Ishikawa (cell line): ENCODE data around the gene PDE3B.

Experiments
- CEBPB ChIP-seq: IDR thresholded peaks from 2 replicates; pipeline ENCODE4 v1.6.1; 2012
- CREB1 ChIP-seq: IDR thresholded peaks from 2 replicates; pipeline ENCODE4 v1.6.1; 2012; ENCODE audit warnings: low read depth
- EGR1 ChIP-seq: IDR thresholded peaks from 2 replicates; pipeline ENCODE4 v1.6.1; 2012
- EP300 ChIP-seq: IDR thresholded peaks from 2 replicates; pipeline ENCODE4 v1.6.1; 2012; ENCODE audit warnings: borderline replicate concordance
- FOXM1 ChIP-seq: IDR thresholded peaks from 2 replicates; pipeline ENCODE4 v1.6.1; 2012; ENCODE audit warnings: low read depth, borderline replicate concordance
- MAX ChIP-seq: IDR thresholded peaks from 2 replicates; pipeline ENCODE4 v1.6.1; 2012
- NFIC ChIP-seq: IDR thresholded peaks from 2 replicates; pipeline ENCODE4 v1.6.1; 2012
- RAD21 ChIP-seq: IDR thresholded peaks from 2 replicates; pipeline ENCODE4 v1.6.1; 2012; ENCODE audit warnings: low read depth
- TAF1 ChIP-seq: IDR thresholded peaks from 2 replicates; pipeline ENCODE4 v1.6.1; 2012; ENCODE audit warnings: low read depth, mild to moderate bottlenecking
- TCF12 ChIP-seq: IDR thresholded peaks from 2 replicates; pipeline ENCODE4 v1.6.1; 2012; ENCODE audit warnings: low read depth
- TEAD4 ChIP-seq: IDR thresholded peaks from 2 replicates; pipeline ENCODE4 v1.6.1; 2012
- YY1 ChIP-seq: IDR thresholded peaks from 2 replicates; pipeline ENCODE4 v1.6.1; 2012; ENCODE audit warnings: low read depth
- ZBTB7A ChIP-seq: IDR thresholded peaks from 2 replicates; pipeline ENCODE4 v1.6.1; 2012; ENCODE audit warnings: low read depth
- TF ChIP-seq, protein P1 (sequence below): IDR thresholded peaks from 2 replicates; pipeline ENCODE4 v1.6.1; 2012; ENCODE audit warnings: low read depth, mild to moderate bottlenecking
- TF ChIP-seq, protein P2 (sequence below): IDR thresholded peaks from 2 replicates; pipeline ENCODE4 v1.6.1; 2012

The PDE3B gene

GRCh38 chr11:14775897-14776296 lies 132.3 kb downstream of the PDE3B start:
- TF ChIP-seq CEBPB, result no peak
- TF ChIP-seq NFIC, result no peak
- no peak for TF ChIP-seq YY1
- TF ChIP-seq CREB1, result no peak
- TF ChIP-seq ZBTB7A, result no peak
- TF ChIP-seq EP300, result no peak
- TF ChIP-seq MAX, result no peak
- TF ChIP-seq FOXM1, result no peak
- no peak for TF ChIP-seq TEAD4
- TF ChIP-seq, protein P1, sequence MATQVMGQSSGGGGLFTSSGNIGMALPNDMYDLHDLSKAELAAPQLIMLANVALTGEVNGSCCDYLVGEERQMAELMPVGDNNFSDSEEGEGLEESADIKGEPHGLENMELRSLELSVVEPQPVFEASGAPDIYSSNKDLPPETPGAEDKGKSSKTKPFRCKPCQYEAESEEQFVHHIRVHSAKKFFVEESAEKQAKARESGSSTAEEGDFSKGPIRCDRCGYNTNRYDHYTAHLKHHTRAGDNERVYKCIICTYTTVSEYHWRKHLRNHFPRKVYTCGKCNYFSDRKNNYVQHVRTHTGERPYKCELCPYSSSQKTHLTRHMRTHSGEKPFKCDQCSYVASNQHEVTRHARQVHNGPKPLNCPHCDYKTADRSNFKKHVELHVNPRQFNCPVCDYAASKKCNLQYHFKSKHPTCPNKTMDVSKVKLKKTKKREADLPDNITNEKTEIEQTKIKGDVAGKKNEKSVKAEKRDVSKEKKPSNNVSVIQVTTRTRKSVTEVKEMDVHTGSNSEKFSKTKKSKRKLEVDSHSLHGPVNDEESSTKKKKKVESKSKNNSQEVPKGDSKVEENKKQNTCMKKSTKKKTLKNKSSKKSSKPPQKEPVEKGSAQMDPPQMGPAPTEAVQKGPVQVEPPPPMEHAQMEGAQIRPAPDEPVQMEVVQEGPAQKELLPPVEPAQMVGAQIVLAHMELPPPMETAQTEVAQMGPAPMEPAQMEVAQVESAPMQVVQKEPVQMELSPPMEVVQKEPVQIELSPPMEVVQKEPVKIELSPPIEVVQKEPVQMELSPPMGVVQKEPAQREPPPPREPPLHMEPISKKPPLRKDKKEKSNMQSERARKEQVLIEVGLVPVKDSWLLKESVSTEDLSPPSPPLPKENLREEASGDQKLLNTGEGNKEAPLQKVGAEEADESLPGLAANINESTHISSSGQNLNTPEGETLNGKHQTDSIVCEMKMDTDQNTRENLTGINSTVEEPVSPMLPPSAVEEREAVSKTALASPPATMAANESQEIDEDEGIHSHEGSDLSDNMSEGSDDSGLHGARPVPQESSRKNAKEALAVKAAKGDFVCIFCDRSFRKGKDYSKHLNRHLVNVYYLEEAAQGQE, result no peak
- no peak for TF ChIP-seq TAF1
- no peak for TF ChIP-seq RAD21
- TF ChIP-seq EGR1, result no peak
- no peak for TF ChIP-seq TCF12
- TF ChIP-seq, protein P2, sequence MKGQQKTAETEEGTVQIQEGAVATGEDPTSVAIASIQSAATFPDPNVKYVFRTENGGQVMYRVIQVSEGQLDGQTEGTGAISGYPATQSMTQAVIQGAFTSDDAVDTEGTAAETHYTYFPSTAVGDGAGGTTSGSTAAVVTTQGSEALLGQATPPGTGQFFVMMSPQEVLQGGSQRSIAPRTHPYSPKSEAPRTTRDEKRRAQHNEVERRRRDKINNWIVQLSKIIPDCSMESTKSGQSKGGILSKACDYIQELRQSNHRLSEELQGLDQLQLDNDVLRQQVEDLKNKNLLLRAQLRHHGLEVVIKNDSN, result no peak

GRCh38 chr11:14783788-14784187 lies 140.2 kb downstream of the PDE3B start:
- no peak for TF ChIP-seq EP300
- no peak for TF ChIP-seq NFIC
- TF ChIP-seq CEBPB, result no peak
- no peak for TF ChIP-seq ZBTB7A

DNA sequence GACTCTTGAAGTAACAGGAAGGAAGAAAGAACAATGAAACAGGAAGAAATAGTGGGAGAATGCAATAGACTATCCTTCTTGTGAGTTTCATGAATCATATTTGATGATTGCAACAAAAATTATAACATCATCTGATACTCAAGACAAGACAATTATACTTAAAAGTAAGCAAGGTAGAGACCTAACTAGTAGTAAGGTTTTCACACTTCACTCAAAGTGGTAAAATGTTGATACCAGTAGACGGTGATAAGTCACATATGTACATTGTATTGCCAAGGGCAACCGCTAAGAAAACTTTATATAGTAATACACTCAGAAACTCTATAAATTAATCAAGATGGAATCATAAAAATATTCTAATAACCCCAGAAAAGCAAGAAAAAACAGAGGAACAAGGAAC lies 140.6 kb downstream of the PDE3B start:
- TF ChIP-seq TAF1 (no peak), TEAD4 (no peak), CREB1 (no peak), ZBTB7A (no peak), YY1 (no peak), RAD21 (no peak), TCF12 (no peak), EP300 (no peak), EGR1 (no peak), NFIC (no peak), MAX (no peak), CEBPB (no peak), FOXM1 (no peak)
- TF ChIP-seq, protein P1, result no peak
- TF ChIP-seq, protein P2, result no peak

- peak; percentile 54 for TF ChIP-seq RAD21
- TF ChIP-seq NFIC, result no peak
Observed at GRCh38 chr11:14789879-14790484, 146.4 kb downstream of the PDE3B start.

DNA sequence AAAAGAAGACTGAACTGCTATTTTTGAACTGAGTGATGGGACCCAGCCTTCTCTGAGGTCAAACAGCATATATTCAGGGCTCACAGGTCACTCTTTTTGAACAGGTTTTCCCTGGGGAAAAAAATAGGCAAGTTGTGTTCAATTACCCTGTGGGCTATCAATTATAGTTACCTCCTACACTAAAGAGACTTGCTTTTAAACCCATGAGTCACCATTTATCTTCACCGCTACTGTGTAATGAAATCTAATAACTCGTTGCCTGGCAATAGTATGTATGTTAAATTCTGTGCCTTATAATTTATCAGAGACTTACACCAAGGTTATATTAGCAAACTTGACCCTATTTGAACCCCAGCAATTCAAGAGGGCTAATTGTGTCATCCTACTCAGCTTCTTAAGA lies 149.9 kb downstream of the PDE3B start:
- TF ChIP-seq EGR1 (no peak), TAF1 (no peak), CREB1 (no peak), MAX (no peak), NFIC (no peak), ZBTB7A (no peak), TCF12 (no peak), EP300 (no peak), TEAD4 (no peak), FOXM1 (no peak), YY1 (no peak), RAD21 (no peak), CEBPB (no peak)
- TF ChIP-seq, protein P2, result no peak
- TF ChIP-seq, protein P1, result no peak
